K562 (cell line): ENCODE data around the gene LMO2. TPM values are rescaled to one million over a fixed set of nuclear protein-coding genes. Genes with fewer than 3 reads are reported as not detected.

Experiments used
- BCOR ChIP-seq: fragments of 450-650 bp; IDR thresholded peaks from 2 replicates; pipeline ENCODE4 v1.6.1; 2016
- CEBPB ChIP-seq: fragments of 450-650 bp; IDR thresholded peaks from 2 replicates; pipeline ENCODE4 v1.6.1; 2016; ENCODE audit warnings: missing genetic modification characterization, missing compliant biosample characterization
- CEBPG ChIP-seq, 3 experiments: fragments of 200-800 bp in 1 of 3; sonication (Bioruptor generic) in 1 of 3; sonication (generic) in 1 of 3; formaldehyde crosslinking in 1 of 3; IDR thresholded peaks in 2 of 3; conservative IDR thresholded peaks in 1 of 3; 2 replicates each; pipeline versions ENCODE4 v1.6.1 to v1.8.0; 2016 to 2022; ENCODE audit warnings: missing compliant biosample characterization in 2 of 3, missing genetic modification characterization in 2 of 3, mild to moderate bottlenecking in 1 of 3, missing genetic modification reagents in 1 of 3
- CTBP1 ChIP-seq: fragments of 450-650 bp; IDR thresholded peaks from 2 replicates; pipeline ENCODE4 v1.6.1; 2016; ENCODE audit warnings: borderline replicate concordance
- ETV6 ChIP-seq, 3 experiments: fragments of 150-350 bp in 1 of 3; sonication (generic) in 1 of 3; formaldehyde crosslinking in 1 of 3; IDR thresholded peaks; 2 replicates each; pipeline versions ENCODE4 v1.6.1 to v1.8.0; 2014 to 2022; ENCODE audit warnings: borderline replicate concordance in 2 of 3, low read depth in 2 of 3, antibody characterized with exemption in 1 of 3, low read length in 1 of 3, mild to moderate bottlenecking in 1 of 3, missing genetic modification reagents in 1 of 3
- KDM2B ChIP-seq: fragments of 250-450 bp; sonication (Bioruptor Pico); IDR thresholded peaks from 2 replicates; pipeline ENCODE4 v1.8.0; 2021; ENCODE audit warnings: mild to moderate bottlenecking, moderate library complexity
- LCOR ChIP-seq: sonication (generic); formaldehyde crosslinking; IDR thresholded peaks from 2 replicates; pipeline ENCODE4 v1.8.0; 2022; ENCODE audit warnings: mild to moderate bottlenecking, missing genetic modification reagents
- MAFG ChIP-seq: fragments of 450-650 bp; conservative IDR thresholded peaks from 2 replicates; pipeline ENCODE4 v1.6.1; 2016; ENCODE audit warnings: missing genetic modification characterization, missing compliant biosample characterization
- NCOA4 ChIP-seq: fragments of 450-650 bp; IDR thresholded peaks from 2 replicates; pipeline ENCODE4 v1.6.1; 2018; ENCODE audit warnings: mild to moderate bottlenecking; ENCODE audit not compliant: partially characterized antibody
- PHB2 ChIP-seq: fragments of 450-650 bp; IDR thresholded peaks from 2 replicates; pipeline ENCODE4 v1.6.1; 2017; ENCODE audit warnings: low read depth
- SPI1 ChIP-seq: IDR thresholded peaks from 2 replicates; pipeline ENCODE4 v1.6.1; 2011; ENCODE audit warnings: low read depth, low read length, control low read depth, borderline replicate concordance
- TBL1XR1 ChIP-seq, 2 experiments: IDR thresholded peaks; 2 replicates each; pipeline ENCODE4 v1.6.1; 2012; ENCODE audit warnings: improper control_type of control experiment in 2 of 2, low read length in 2 of 2, mild to moderate bottlenecking in 1 of 2
- TEAD4 ChIP-seq, 2 experiments: sonication (generic) in 1 of 2; formaldehyde crosslinking in 1 of 2; IDR thresholded peaks; 2 replicates each; pipeline versions ENCODE4 v1.6.1 to v1.8.0; 2012 to 2022; ENCODE audit warnings: borderline replicate concordance in 1 of 2, inconsistent platforms in 1 of 2, low read length in 1 of 2, mild to moderate bottlenecking in 1 of 2, missing genetic modification reagents in 1 of 2
- TRIM28 ChIP-seq: fragments of 450-650 bp; IDR thresholded peaks from 2 replicates; pipeline ENCODE4 v1.6.1; 2017
- ZFX ChIP-seq: sonication (generic); formaldehyde crosslinking; IDR thresholded peaks from 2 replicates; pipeline ENCODE4 v1.8.0; 2022; ENCODE audit warnings: mild to moderate bottlenecking, missing genetic modification reagents, moderate library complexity
- ZNF57 ChIP-seq: fragments of 450-650 bp; formaldehyde crosslinking; IDR thresholded peaks from 2 replicates; pipeline ENCODE4 v1.4.0; 2020; ENCODE audit warnings: mild to moderate bottlenecking, moderate library complexity
- polyA plus RNA-seq, 8 experiments: library from polyadenylated mRNA; depleted of rRNA in 4 of 8; stranded (reverse) in 5 of 8; unstranded in 3 of 8; fragments of >200 nt; fragmentation: Nextera tagmentation in 2 of 8; fragmentation: Illumina TruSeq in 1 of 8; extraction: Ambion mirVana in 2 of 8; extraction: Trizol in 1 of 8; gene quantifications; 2 replicates each; pipeline versions ENCODE4 v1.2.1 to v1.2.3, GENCODE V29; 2011 to 2014; ENCODE audit warnings: inconsistent platforms in 1 of 8, missing spikeins in 1 of 8
- total RNA-seq, 7 experiments: library from RNA; depleted of rRNA in 6 of 7; stranded (reverse); fragments of >200 nt in 6 of 7; fragmentation: Illumina TruSeq in 2 of 7; extraction: Trizol in 2 of 7; gene quantifications; 2 replicates each; pipeline versions ENCODE4 v1.2.1 to v1.2.3, GENCODE V29; 2011 to 2021; ENCODE audit warnings: low replicate concordance in 1 of 7
- TF ChIP-seq, protein P1 (sequence below), 3 experiments: fragments of 200-800 bp in 1 of 3; sonication (Bioruptor generic) in 1 of 3; sonication (generic) in 1 of 3; formaldehyde crosslinking in 1 of 3; IDR thresholded peaks; 2 replicates each; pipeline versions ENCODE4 v1.6.1 to v1.8.0; 2016 to 2022; ENCODE audit warnings: mild to moderate bottlenecking in 2 of 3, missing compliant biosample characterization in 2 of 3, missing genetic modification characterization in 2 of 3, missing genetic modification reagents in 1 of 3
- TF ChIP-seq, protein P2 (sequence below): sonication (generic); formaldehyde crosslinking; IDR thresholded peaks from 2 replicates; pipeline ENCODE4 v1.8.1; 2023; ENCODE audit warnings: mild to moderate bottlenecking, missing genetic modification reagents
- TF ChIP-seq, protein P3 (sequence below): fragments of 450-650 bp; conservative IDR thresholded peaks from 2 replicates; pipeline ENCODE4 v1.6.1; 2016; ENCODE audit warnings: missing genetic modification characterization, low read depth, mild to moderate bottlenecking, control low read depth, missing compliant biosample characterization

LMO2 gene
- total and polyA plus RNA-seq, 9 of the 15 experiments (the other 6 are each of a cell fraction or from before 2014, with no cell fraction given), result 6.9 to 126 (median 91.5) TPM

DNA sequence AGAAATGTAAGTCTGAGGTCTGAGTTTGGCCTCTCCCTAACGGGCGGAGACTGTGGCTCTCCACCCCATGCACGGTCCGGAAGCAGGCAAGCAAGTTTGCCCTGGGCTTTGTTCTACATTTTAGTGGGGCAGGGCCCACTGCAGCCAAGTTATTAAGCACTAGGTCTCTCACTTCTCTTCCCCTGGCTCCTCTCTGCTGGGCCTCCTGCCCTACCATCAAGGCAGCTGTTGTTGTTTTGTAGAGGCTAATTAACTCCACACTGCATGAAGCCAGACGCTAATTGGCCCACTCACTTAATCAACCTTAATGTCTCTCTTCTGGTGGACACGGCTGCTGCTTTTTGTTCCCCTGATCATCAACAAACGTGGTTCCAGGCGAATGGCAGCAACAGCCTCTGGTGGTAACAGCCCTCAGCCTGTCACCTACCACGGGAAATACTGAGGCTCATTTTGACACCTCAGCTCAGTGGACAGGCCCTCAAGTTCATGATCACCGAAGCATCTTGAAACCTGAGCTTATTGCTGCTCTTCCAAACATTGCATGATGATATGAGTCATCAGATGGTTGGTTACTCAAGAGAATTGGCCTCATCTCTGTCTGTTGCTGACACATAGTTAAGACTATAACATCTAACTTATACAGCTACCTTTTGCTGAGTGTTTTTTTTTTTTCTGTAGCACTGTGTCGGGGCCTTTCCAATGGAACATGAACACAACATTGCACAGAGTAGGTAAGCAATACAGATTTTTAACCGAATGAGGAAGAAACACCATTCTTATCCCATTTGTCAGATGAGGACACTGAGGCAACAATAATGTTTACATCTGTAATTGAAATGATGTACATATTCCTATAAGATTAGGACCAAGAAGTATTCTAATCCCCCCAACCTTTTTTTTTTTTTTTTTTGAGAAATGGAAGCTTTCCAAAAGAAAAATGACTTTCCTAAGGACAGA, 20.8 kb upstream of the LMO2 start (continued):
- TF ChIP-seq, protein P1, sequence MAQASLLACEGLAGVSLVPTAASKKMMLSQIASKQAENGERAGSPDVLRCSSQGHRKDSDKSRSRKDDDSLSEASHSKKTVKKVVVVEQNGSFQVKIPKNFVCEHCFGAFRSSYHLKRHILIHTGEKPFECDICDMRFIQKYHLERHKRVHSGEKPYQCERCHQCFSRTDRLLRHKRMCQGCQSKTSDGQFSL (CRISPR knock-in tag; IDR thresholded peaks at IDR 0.05), result no peak
- TF ChIP-seq, protein P1 (tag; IDR thresholded peaks at IDR 0.05), result 0 out of 4 replicates have a peak, but pooled peaks of 1 of the 2 experiments have one; percentile 75
- no peak for TF ChIP-seq ETV6 (IDR thresholded peaks at IDR 0.05; ENCODE audit: borderline replicate concordance in 1 of 2, low read depth in 2 of 2, low read length in 1 of 2)
- no peak for TF ChIP-seq ETV6 (CRISPR knock-in tag; IDR thresholded peaks at IDR 0.05; ENCODE audit: borderline replicate concordance)
- peak; percentile 96 for TF ChIP-seq CEBPB (tag)
- peak; percentile 45; the same call in 1 of the 2 replicates for TF ChIP-seq LCOR (CRISPR knock-in tag)
- TF ChIP-seq TRIM28, result peak; percentile 37; the same call in 1 of the 2 replicates
- TF ChIP-seq, protein P2, sequence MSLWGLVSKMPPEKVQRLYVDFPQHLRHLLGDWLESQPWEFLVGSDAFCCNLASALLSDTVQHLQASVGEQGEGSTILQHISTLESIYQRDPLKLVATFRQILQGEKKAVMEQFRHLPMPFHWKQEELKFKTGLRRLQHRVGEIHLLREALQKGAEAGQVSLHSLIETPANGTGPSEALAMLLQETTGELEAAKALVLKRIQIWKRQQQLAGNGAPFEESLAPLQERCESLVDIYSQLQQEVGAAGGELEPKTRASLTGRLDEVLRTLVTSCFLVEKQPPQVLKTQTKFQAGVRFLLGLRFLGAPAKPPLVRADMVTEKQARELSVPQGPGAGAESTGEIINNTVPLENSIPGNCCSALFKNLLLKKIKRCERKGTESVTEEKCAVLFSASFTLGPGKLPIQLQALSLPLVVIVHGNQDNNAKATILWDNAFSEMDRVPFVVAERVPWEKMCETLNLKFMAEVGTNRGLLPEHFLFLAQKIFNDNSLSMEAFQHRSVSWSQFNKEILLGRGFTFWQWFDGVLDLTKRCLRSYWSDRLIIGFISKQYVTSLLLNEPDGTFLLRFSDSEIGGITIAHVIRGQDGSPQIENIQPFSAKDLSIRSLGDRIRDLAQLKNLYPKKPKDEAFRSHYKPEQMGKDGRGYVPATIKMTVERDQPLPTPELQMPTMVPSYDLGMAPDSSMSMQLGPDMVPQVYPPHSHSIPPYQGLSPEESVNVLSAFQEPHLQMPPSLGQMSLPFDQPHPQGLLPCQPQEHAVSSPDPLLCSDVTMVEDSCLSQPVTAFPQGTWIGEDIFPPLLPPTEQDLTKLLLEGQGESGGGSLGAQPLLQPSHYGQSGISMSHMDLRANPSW, result no peak
- TF ChIP-seq, protein P3, sequence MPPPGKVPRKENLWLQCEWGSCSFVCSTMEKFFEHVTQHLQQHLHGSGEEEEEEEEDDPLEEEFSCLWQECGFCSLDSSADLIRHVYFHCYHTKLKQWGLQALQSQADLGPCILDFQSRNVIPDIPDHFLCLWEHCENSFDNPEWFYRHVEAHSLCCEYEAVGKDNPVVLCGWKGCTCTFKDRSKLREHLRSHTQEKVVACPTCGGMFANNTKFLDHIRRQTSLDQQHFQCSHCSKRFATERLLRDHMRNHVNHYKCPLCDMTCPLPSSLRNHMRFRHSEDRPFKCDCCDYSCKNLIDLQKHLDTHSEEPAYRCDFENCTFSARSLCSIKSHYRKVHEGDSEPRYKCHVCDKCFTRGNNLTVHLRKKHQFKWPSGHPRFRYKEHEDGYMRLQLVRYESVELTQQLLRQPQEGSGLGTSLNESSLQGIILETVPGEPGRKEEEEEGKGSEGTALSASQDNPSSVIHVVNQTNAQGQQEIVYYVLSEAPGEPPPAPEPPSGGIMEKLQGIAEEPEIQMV, result peak; percentile 51; the same call in 1 of the 2 replicates
- no peak for TF ChIP-seq NCOA4
- no peak for TF ChIP-seq PHB2
- TF ChIP-seq KDM2B, result no peak
- TF ChIP-seq BCOR, result peak; percentile 92
- peak; percentile 92 for TF ChIP-seq CEBPG (CRISPR knock-in tag; IDR thresholded peaks at IDR 0.05)
- TF ChIP-seq CEBPG (tag; conservative IDR thresholded peaks at IDR 0.05 in 1 of 2, IDR thresholded peaks at IDR 0.05 in 1 of 2), result peak; percentile 79 to 91
- peak in 1 of 2 experiments; percentile 42; a peak in 1 of 4 replicates for TF ChIP-seq TBL1XR1 (IDR thresholded peaks at IDR 0.05; ENCODE audit: low read length in 2 of 2)
- peak; percentile 95 for TF ChIP-seq CTBP1
- peak; percentile 89 for TF ChIP-seq MAFG (tag)
- no peak for TF ChIP-seq SPI1
- peak; percentile 45; the same call in 1 of the 2 replicates for TF ChIP-seq TEAD4 (IDR thresholded peaks at IDR 0.05; ENCODE audit: low read length)
- TF ChIP-seq TEAD4 (CRISPR knock-in tag; IDR thresholded peaks at IDR 0.05; ENCODE audit: borderline replicate concordance), result no peak
- peak; percentile 79 for TF ChIP-seq ZFX (CRISPR knock-in tag)
- TF ChIP-seq ZNF57 (CRISPR knock-in tag), result no peak
